C4-2B (cell line): Measurements from ENCODE around the gene SNRPB.

ENCODE experiments used
- H3K27ac ChIP-seq: fragments of 450-650 bp; 2 replicates; pipeline ENCODE4 v1.5.1; 2017
- CTCF ChIP-seq: fragments of 450-650 bp; conservative IDR thresholded peaks from 2 replicates; pipeline ENCODE4 v1.5.1; 2017; ENCODE audit warnings: mild to moderate bottlenecking
- ZFX ChIP-seq: fragments of 450-650 bp; IDR thresholded peaks from 2 replicates; pipeline ENCODE4 v1.6.1; 2017

Gene SNRPB

GRCh38 chr20:2449386-2449785 lies 21.2 kb downstream of the SNRPB start:
- no peak overlapping the region for H3K27ac ChIP-seq
- TF ChIP-seq ZFX = no peak

DNA sequence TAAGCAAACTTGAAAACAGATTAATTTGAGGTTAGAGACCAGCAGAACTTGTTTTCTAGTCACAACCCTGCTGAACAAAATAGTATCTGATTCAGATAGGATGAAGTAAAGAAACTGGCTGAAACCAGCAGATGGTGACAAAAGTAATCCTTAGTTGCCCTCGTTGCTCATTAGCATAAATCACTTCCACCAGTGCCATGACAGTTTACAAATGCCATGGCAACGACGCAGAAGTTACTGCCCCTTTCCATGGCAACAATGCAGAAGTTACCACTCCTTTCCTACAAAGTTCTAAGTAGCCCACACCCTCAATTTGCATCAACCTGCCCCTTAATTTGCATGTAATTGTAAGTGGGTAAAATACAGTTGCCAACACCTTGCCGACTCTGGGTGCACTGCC lies 23.7 kb downstream of the SNRPB start:
- TF ChIP-seq CTCF (no peak), ZFX (no peak)
- H3K27ac ChIP-seq = no peak overlapping the region

DNA sequence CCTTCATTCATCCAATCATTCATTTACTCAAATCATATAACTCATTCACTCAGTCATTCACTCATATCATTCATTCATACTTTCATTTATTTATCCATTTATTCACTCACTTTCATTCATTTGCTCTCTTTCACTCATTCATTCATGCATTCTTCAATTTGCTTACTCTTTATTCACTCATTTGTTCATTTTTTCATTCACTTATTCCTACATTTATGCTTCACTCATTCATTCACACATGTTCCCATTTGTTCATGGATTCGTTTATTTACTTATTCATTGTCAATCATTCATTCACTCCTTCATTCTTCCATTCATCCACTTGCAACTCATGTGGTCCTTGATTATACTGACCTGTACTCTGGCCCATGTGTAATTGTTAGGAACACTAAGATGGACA lies 39.4 kb downstream of the SNRPB start:
- TF ChIP-seq ZFX = no peak
- no peak for TF ChIP-seq CTCF
- no peak overlapping the region for H3K27ac ChIP-seq

- TF ChIP-seq ZFX = no peak
- no peak for TF ChIP-seq CTCF
- no peak overlapping the region for H3K27ac ChIP-seq
These were observed 40.1 kb downstream of the SNRPB start for GRCh38 chr20:2430538-2430937.

DNA sequence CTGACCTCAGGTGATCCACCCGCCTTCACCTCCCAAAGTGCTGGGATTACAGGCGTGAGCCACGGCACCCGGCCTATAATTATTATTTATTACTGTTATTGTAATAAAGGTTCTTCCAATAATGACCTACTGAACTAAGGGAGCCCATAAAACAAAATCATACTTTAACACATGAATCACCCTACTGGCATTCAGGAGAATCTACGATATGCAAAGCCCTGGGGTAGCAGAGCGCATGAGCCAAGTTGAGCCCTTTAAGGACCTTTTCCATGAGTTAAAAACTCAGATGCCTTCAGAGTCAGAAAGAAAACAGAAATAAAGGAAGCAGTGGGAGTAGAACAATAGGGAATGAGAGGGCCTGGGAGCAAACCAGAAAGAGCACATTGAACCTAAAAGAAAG lies 41.5 kb downstream of the SNRPB start:
- no peak overlapping the region for H3K27ac ChIP-seq
- TF ChIP-seq CTCF = no peak
- no peak for TF ChIP-seq ZFX

GRCh38 chr20:2421247-2421646 lies 49.3 kb downstream of the SNRPB start:
- TF ChIP-seq ZFX (no peak), CTCF (peak; percentile 43)

GRCh38 chr20:2420510-2420909 lies 50.1 kb downstream of the SNRPB start:
- H3K27ac ChIP-seq = no peak overlapping the region
- no peak for TF ChIP-seq ZFX
- no peak for TF ChIP-seq CTCF

More at GRCh38 chr20:2421247-2421646, 49.3 kb downstream of the SNRPB start:
- no peak overlapping the region for H3K27ac ChIP-seq

DNA sequence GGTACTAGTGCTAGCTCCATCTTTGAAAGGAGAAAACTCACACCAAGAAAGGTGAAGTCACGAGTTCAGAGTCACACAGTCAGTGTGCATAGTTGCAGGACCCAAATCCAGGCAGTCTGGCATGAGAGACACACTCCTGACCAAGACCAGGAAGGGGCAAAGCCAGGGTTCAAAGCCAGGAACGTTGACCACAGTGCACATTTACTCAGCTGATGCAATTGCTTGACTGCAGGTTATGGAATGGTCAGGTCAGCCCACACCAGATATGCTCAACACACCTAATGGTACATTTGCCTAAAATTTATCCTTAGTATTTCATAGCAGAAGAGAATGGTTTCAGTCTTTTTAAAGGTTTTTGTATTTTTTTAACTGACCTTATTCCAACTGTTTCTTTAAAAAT lies 52.2 kb downstream of the SNRPB start:
- TF ChIP-seq CTCF (no peak), ZFX (no peak)
- H3K27ac ChIP-seq = no peak overlapping the region
